Activated naive CD8-positive, alpha-beta T cell treated with anti-CD3 and anti-CD28 coated beads for 36 hours (primary cell): ENCODE results near the gene FUT7. TPM values are rescaled to one million over a fixed set of nuclear protein-coding genes. Genes with fewer than 3 reads are reported as not detected.

Experiments used
- DNase-seq: peaks from one replicate; pipeline ENCODE4 v3.0.0; 2021
- H3K27ac Mint-ChIP-seq: one replicate; pipeline ENCODE4 v1.8.0; 2022; ENCODE audit warnings: mild to moderate bottlenecking, moderate library complexity, mixed read lengths
- H3K27me3 Mint-ChIP-seq: one replicate; pipeline ENCODE4 v1.8.0; 2022; ENCODE audit warnings: mild to moderate bottlenecking, mixed read lengths
- H3K36me3 Mint-ChIP-seq: one replicate; pipeline ENCODE4 v1.8.0; 2021; ENCODE audit warnings: mild to moderate bottlenecking, mixed read lengths
- H3K4me1 Mint-ChIP-seq: one replicate; pipeline ENCODE4 v1.8.0; 2021; ENCODE audit warnings: mixed read lengths
- H3K4me3 Mint-ChIP-seq: one replicate; pipeline ENCODE4 v1.8.0; 2022; ENCODE audit warnings: mild to moderate bottlenecking, moderate library complexity, mixed read lengths
- H3K9me3 Mint-ChIP-seq: one replicate; pipeline ENCODE4 v1.8.0; 2022; ENCODE audit warnings: mixed read lengths
- total RNA-seq, 2 experiments: library from RNA; stranded (reverse); gene quantifications; one replicate each; pipeline ENCODE4 v1.2.3, GENCODE V29; 2021

FUT7 gene
- not detected for total RNA-seq

- H3K4me3 Mint-ChIP-seq: no peak within 1 kb of the TSS
- peaks cover 37% of the 10 kb centered on the region for H3K4me1 Mint-ChIP-seq
- no peak for DNase-seq
- no peak within 1 kb of the TSS for H3K27ac Mint-ChIP-seq
- H3K27me3 Mint-ChIP-seq: no peaks in the 10 kb centered on the region
- no peaks in the 10 kb centered on the region for H3K36me3 Mint-ChIP-seq
- no peaks in the 10 kb centered on the region for H3K9me3 Mint-ChIP-seq
Observed at GRCh38 chr9:137031904-137032640, at the start of gene FUT7. FUT7 (minus strand) TSS chr9:137032088; CDS start chr9:137031991, 97 bp downstream.

DNA sequence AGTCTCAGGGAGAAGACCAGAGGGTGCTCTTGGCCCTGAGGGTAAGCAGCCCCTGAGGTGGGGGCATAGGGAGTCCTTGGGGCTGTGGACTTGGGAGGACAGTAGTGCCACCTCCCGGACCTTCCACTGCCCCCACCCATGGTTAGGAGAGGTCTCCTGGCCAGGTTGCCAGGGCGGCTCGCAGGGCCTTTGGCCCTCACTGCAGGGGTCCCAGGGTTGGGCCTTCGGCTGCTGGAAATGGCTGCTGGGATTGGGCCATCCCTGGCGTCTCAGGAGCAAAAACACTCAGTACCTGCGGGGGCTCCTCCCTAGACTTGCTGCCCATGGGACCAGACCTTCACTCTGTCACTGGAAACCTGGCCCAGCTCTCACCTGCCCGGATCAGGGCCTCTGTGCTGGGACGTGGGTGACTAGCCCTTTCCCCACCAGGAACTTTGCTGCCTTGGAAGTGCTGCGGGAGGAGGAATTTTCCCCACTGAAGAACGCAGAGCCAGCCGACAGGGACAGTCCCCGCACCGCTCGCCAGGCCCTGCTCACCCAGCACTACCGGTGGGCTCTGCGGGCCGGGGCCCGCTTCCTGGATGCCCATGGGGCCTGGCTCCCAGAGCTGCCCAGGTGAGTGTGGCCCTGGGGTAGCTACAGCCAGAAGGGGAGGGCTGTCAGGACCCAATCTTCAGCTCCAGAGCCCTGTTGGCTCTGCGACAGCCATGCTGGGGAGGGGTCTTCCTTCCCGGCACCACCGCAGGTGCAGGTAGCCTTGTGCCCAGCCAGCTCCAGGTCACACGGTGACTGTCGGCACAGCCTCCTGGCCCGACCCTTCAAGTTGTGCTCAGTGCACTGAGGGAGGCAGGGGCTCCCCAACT lies 48.6 kb upstream of the FUT7 start:
- no peak overlapping the region for H3K4me3 Mint-ChIP-seq
- H3K4me1 Mint-ChIP-seq: peaks cover 9% of the 10 kb centered on the region
- H3K27ac Mint-ChIP-seq: no peak overlapping the region

GRCh38 chr9:137079401-137079787 lies 47.5 kb upstream of the FUT7 start:
- Mint-ChIP-seq H3K9me3 (no peaks in the 10 kb centered on the region), H3K4me1 (peaks cover 3% of the 10 kb centered on the region), H3K36me3 (peaks cover 4% of the 10 kb centered on the region), H3K27me3 (no peaks in the 10 kb centered on the region), H3K4me3 (no peak overlapping the region), H3K27ac (no peak overlapping the region)
- no peak for DNase-seq

More for the DNA sequence above, 48.6 kb upstream of the FUT7 start:
- peaks cover 6% of the 10 kb centered on the region for H3K36me3 Mint-ChIP-seq
- H3K9me3 Mint-ChIP-seq: no peaks in the 10 kb centered on the region
- DNase-seq: no peak
- no peaks in the 10 kb centered on the region for H3K27me3 Mint-ChIP-seq

- H3K36me3 Mint-ChIP-seq: peaks cover 4% of the 10 kb centered on the region
- H3K27ac Mint-ChIP-seq: no peak overlapping the region
- H3K4me3 Mint-ChIP-seq: peak overlapping the region; percentile 75
- no peaks in the 10 kb centered on the region for H3K9me3 Mint-ChIP-seq
- H3K4me1 Mint-ChIP-seq: peaks cover 3% of the 10 kb centered on the region
- no peaks in the 10 kb centered on the region for H3K27me3 Mint-ChIP-seq
- no peak for DNase-seq
Observed at GRCh38 chr9:137078701-137079400, 47.0 kb upstream of the FUT7 start.

GRCh38 chr9:137077758-137078693 lies 46.1 kb upstream of the FUT7 start:
- no peaks in the 10 kb centered on the region for H3K27me3 Mint-ChIP-seq
- peaks cover 4% of the 10 kb centered on the region for H3K36me3 Mint-ChIP-seq
- H3K4me1 Mint-ChIP-seq: peaks cover 2% of the 10 kb centered on the region
- peak overlapping the region; percentile 75 for H3K4me3 Mint-ChIP-seq
- H3K27ac Mint-ChIP-seq: peak overlapping the region; percentile 51
- DNase-seq: peak; percentile 67
- H3K9me3 Mint-ChIP-seq: no peaks in the 10 kb centered on the region

DNA sequence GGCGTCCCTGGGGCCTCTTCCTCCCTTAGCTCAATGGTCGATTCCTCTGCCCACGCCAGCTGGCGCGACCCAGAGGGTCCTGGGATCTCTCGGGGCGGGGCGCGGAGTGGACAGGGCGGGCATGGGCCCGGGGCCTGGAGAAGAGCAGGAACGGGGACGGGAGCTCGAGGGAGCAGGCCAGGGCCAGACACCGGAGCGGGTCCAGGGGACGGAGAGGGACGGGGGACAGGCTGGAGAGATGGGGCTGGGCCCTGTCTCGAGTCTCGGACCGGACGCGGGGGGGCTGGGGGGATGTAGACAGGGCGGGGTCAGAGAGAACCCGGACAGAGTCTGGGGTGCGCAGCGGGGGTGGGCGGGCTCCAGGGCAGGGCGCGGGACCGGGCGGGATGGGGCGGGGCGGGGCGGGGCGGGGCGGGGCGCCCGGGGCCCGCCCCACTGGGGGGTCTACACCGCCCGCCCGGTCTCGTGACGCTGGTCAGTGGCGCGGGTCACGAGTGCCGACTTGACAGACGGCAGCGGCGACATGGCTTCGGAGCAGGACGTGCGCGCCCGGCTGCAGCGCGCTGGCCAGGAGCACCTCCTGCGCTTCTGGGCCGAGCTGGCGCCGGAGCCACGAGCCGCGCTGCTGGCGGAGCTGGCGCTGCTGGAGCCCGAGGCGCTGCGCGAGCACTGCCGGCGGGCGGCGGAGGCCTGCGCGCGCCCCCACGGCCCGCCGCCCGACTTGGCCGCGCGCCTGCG lies 45.3 kb upstream of the FUT7 start, which contains the start of gene UAP1L1:
Gene UAP1L1 (plus strand): TSS at position 508 of the 738 bp plus-strand sequence. CDS start 16 bp downstream, at position 524.
- peak within 1 kb of the TSS; percentile 51 for H3K27ac Mint-ChIP-seq
- peak within 1 kb of the TSS; percentile 75 for H3K4me3 Mint-ChIP-seq
- peaks cover 4% of the 10 kb centered on the region for H3K36me3 Mint-ChIP-seq
- H3K9me3 Mint-ChIP-seq: no peaks in the 10 kb centered on the region
- H3K27me3 Mint-ChIP-seq: no peaks in the 10 kb centered on the region
- DNase-seq: peak; percentile 66
- H3K4me1 Mint-ChIP-seq: peaks cover 2% of the 10 kb centered on the region

DNA sequence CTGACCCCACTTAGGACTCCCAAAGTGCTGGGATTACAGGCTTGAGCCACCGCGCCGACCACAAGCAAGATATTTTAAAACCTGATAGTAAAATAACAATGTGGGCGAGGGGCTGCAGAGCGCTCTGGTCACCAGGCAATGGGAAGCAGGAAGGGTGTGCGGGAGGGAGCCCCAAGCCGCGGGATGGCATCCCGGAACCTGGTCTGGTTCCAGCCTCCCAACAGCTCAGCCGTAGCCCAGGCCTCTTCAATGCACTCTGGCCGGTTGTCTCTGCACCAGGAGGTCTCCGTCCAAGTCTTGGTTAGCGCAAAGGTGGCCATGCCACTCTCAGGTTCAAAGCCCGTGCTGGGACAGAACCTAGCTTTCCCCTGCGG lies 44.7 kb upstream of the FUT7 start:
- no peak for DNase-seq
- Mint-ChIP-seq H3K27ac (no peak overlapping the region), H3K4me1 (peaks cover 2% of the 10 kb centered on the region), H3K36me3 (peaks cover 4% of the 10 kb centered on the region), H3K4me3 (peak overlapping the region; percentile 68), H3K27me3 (no peaks in the 10 kb centered on the region), H3K9me3 (no peaks in the 10 kb centered on the region)

- Mint-ChIP-seq H3K36me3 (peaks cover 4% of the 10 kb centered on the region), H3K27me3 (no peaks in the 10 kb centered on the region), H3K9me3 (no peaks in the 10 kb centered on the region), H3K4me1 (peaks cover 6% of the 10 kb centered on the region), H3K4me3 (no peak overlapping the region), H3K27ac (no peak overlapping the region)
- DNase-seq: no peak
Observed at GRCh38 chr9:137075275-137075775, 43.4 kb upstream of the FUT7 start.

- no peaks in the 10 kb centered on the region for H3K9me3 Mint-ChIP-seq
Observed at GRCh38 chr9:137074657-137075274, 42.9 kb upstream of the FUT7 start.

GRCh38 chr9:137073992-137074399 lies 42.1 kb upstream of the FUT7 start:
- no peaks in the 10 kb centered on the region for H3K36me3 Mint-ChIP-seq
- DNase-seq: no peak
- no peak overlapping the region for H3K27ac Mint-ChIP-seq
- no peaks in the 10 kb centered on the region for H3K27me3 Mint-ChIP-seq
- no peaks in the 10 kb centered on the region for H3K9me3 Mint-ChIP-seq
- H3K4me1 Mint-ChIP-seq: peaks cover 6% of the 10 kb centered on the region
- H3K4me3 Mint-ChIP-seq: no peak overlapping the region

More at GRCh38 chr9:137074657-137075274, 42.9 kb upstream of the FUT7 start:
- Mint-ChIP-seq H3K4me3 (no peak overlapping the region), H3K27me3 (no peaks in the 10 kb centered on the region), H3K27ac (no peak overlapping the region), H3K4me1 (peaks cover 6% of the 10 kb centered on the region), H3K36me3 (peaks cover 1% of the 10 kb centered on the region)
- no peak for DNase-seq

- H3K27me3 Mint-ChIP-seq: peaks cover 4% of the 10 kb centered on the region
- DNase-seq: no peak
- H3K9me3 Mint-ChIP-seq: no peaks in the 10 kb centered on the region
- H3K36me3 Mint-ChIP-seq: no peaks in the 10 kb centered on the region
- H3K4me3 Mint-ChIP-seq: peak overlapping the region; percentile 74
- H3K27ac Mint-ChIP-seq: peak overlapping the region; percentile 46
- H3K4me1 Mint-ChIP-seq: peaks cover 8% of the 10 kb centered on the region
Observed at GRCh38 chr9:137071282-137071681, 39.4 kb upstream of the FUT7 start.

DNA sequence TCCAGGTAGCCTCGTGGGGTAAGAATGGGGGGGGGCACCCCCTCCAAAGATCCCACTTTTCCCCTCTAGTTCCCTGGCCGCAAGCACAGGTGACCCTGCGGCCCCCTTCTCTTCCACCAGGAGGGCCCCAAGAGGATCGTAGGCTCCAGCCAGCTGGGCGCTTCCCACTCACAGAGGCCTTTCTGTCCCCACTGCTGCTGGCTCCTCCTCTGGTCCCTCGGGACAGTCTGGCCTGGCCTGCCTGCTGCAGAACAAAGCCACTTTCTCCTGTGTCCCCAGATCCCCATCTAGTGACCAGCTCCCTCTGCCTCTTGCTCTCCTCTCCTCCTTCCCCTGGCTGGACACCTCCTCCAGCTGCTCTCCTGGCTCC lies 39.0 kb upstream of the FUT7 start:
- no peak for DNase-seq
- Mint-ChIP-seq H3K27ac (peak overlapping the region; percentile 46), H3K36me3 (no peaks in the 10 kb centered on the region), H3K9me3 (no peaks in the 10 kb centered on the region), H3K4me3 (peak overlapping the region; percentile 74), H3K4me1 (peaks cover 8% of the 10 kb centered on the region), H3K27me3 (peaks cover 4% of the 10 kb centered on the region)

DNA sequence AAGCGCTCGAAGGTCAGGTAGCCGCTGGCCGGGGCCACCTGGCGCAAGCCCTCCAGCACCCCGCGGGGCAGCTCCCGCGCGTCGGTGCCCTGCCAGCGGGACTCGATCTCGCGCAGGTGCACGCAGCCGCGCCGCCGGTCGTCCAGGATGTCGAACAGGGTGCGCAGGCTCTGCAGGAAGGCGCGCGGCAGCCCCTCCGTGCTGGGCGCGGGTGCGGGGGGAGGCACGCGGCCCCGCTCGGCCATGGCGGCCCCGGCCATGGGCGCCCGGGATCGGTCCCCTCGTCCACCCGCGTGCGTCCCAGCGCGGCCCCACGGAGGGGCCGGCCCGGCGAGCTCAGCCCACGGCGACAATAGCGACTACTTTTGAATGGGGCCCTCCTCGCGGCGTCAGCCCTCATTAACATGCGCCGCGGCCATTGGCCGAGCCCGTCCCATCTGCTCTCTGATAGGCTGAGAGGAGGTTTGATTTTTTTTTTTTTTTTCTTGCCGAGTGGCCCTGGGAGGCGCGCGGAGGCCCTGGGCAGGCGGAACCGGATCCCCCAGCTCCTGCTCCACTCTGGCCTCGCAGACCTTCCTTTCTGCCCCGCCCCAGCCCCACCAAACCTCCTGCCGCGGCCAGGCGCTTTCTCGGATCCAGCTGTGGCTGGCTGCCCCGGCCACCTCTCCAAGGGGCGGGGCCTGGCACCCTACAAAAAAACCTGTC lies 38.5 kb upstream of the FUT7 start, which contains the start of gene SAPCD2:
Gene SAPCD2 (minus strand): TSS at position 357 of the 705 bp plus-strand sequence. CDS start 97 bp downstream, at position 260.
- H3K27me3 Mint-ChIP-seq: peaks cover 4% of the 10 kb centered on the region
- H3K36me3 Mint-ChIP-seq: no peaks in the 10 kb centered on the region
- DNase-seq: peak; percentile 89
- H3K9me3 Mint-ChIP-seq: no peaks in the 10 kb centered on the region
- peaks cover 8% of the 10 kb centered on the region for H3K4me1 Mint-ChIP-seq
- peak within 1 kb of the TSS; percentile 46 for H3K27ac Mint-ChIP-seq
- H3K4me3 Mint-ChIP-seq: peak within 1 kb of the TSS; percentile 74
